ENCODE measurements around the gene NEK1. TPM values are rescaled to one million over a fixed set of nuclear protein-coding genes. Genes with fewer than 3 reads are reported as not detected.

The NEK1 gene
- total and polyA plus RNA-seq, 2 experiments from 2014 or later = 9.3 to 19.5 TPM

DNA sequence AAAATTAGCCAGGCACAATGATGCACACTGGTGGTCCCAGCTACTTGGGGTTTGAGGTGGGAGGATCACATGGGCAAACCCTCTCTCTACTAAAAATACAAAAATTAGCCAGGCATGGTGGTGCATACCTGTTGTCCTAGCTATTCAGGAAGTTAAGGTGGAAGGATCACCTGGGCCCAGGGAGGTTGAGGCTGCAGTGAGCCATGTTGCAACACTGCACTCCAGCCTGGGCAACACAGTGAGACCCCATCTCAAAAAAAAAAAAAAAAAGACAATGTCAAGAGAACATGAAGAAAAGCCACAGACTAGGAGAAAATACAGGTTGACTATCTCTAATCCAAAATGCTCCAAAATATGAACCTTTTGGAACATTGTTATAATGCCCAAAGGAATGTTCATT is 153.8 kb downstream of the NEK1 start:
- Mint-ChIP-seq H3K4me1 (no peaks in the 10 kb centered on the region), H3K27ac (no peak overlapping the region), H3K4me3 (no peak overlapping the region), H3K27me3 (ENCODE audit: insufficient read depth, low read depth, poor library complexity) (peaks cover 3% of the 10 kb centered on the region), H3K36me3 (ENCODE audit: low read depth) (peaks cover 20% of the 10 kb centered on the region; the same call in 2 of the 3 replicates), H3K9me3 (peaks cover 9% of the 10 kb centered on the region; the same call in 2 of the 3 replicates)
- no peak for DNase-seq (ENCODE audit: low spot score)
- H3K36me3 ChIP-seq (ENCODE audit: insufficient read depth) = no peaks in the 10 kb centered on the region; the same call in 1 of the 2 replicates
- no peak overlapping the region for H3K4me3 ChIP-seq
- no peaks in the 10 kb centered on the region for H3K4me1 ChIP-seq (ENCODE audit: insufficient read depth)
- no peak overlapping the region for H3K27ac ChIP-seq (ENCODE audit: low read depth)
- H3F3A ChIP-seq (replicated peaks; ENCODE audit: low read depth) = no peaks in the 10 kb centered on the region
- no peaks in the 10 kb centered on the region for H3K9me2 ChIP-seq (ENCODE audit: insufficient read depth)
- TF ChIP-seq, protein P1, sequence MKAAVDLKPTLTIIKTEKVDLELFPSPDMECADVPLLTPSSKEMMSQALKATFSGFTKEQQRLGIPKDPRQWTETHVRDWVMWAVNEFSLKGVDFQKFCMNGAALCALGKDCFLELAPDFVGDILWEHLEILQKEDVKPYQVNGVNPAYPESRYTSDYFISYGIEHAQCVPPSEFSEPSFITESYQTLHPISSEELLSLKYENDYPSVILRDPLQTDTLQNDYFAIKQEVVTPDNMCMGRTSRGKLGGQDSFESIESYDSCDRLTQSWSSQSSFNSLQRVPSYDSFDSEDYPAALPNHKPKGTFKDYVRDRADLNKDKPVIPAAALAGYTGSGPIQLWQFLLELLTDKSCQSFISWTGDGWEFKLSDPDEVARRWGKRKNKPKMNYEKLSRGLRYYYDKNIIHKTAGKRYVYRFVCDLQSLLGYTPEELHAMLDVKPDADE (IDR thresholded peaks at IDR 0.05) = no peak
- no peak for TF ChIP-seq ZNF114 (CRISPR knock-in tag; IDR thresholded peaks at IDR 0.05)
- TF ChIP-seq, protein P2, sequence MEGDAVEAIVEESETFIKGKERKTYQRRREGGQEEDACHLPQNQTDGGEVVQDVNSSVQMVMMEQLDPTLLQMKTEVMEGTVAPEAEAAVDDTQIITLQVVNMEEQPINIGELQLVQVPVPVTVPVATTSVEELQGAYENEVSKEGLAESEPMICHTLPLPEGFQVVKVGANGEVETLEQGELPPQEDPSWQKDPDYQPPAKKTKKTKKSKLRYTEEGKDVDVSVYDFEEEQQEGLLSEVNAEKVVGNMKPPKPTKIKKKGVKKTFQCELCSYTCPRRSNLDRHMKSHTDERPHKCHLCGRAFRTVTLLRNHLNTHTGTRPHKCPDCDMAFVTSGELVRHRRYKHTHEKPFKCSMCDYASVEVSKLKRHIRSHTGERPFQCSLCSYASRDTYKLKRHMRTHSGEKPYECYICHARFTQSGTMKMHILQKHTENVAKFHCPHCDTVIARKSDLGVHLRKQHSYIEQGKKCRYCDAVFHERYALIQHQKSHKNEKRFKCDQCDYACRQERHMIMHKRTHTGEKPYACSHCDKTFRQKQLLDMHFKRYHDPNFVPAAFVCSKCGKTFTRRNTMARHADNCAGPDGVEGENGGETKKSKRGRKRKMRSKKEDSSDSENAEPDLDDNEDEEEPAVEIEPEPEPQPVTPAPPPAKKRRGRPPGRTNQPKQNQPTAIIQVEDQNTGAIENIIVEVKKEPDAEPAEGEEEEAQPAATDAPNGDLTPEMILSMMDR (conservative IDR thresholded peaks at IDR 0.05; ENCODE audit: low read depth in 2 of 2) = no peak
- no peak for TF ChIP-seq EZH2 (IDR thresholded peaks at IDR 0.05; ENCODE audit: low read depth, unreplicated experiment)
- TF ChIP-seq, protein P3, sequence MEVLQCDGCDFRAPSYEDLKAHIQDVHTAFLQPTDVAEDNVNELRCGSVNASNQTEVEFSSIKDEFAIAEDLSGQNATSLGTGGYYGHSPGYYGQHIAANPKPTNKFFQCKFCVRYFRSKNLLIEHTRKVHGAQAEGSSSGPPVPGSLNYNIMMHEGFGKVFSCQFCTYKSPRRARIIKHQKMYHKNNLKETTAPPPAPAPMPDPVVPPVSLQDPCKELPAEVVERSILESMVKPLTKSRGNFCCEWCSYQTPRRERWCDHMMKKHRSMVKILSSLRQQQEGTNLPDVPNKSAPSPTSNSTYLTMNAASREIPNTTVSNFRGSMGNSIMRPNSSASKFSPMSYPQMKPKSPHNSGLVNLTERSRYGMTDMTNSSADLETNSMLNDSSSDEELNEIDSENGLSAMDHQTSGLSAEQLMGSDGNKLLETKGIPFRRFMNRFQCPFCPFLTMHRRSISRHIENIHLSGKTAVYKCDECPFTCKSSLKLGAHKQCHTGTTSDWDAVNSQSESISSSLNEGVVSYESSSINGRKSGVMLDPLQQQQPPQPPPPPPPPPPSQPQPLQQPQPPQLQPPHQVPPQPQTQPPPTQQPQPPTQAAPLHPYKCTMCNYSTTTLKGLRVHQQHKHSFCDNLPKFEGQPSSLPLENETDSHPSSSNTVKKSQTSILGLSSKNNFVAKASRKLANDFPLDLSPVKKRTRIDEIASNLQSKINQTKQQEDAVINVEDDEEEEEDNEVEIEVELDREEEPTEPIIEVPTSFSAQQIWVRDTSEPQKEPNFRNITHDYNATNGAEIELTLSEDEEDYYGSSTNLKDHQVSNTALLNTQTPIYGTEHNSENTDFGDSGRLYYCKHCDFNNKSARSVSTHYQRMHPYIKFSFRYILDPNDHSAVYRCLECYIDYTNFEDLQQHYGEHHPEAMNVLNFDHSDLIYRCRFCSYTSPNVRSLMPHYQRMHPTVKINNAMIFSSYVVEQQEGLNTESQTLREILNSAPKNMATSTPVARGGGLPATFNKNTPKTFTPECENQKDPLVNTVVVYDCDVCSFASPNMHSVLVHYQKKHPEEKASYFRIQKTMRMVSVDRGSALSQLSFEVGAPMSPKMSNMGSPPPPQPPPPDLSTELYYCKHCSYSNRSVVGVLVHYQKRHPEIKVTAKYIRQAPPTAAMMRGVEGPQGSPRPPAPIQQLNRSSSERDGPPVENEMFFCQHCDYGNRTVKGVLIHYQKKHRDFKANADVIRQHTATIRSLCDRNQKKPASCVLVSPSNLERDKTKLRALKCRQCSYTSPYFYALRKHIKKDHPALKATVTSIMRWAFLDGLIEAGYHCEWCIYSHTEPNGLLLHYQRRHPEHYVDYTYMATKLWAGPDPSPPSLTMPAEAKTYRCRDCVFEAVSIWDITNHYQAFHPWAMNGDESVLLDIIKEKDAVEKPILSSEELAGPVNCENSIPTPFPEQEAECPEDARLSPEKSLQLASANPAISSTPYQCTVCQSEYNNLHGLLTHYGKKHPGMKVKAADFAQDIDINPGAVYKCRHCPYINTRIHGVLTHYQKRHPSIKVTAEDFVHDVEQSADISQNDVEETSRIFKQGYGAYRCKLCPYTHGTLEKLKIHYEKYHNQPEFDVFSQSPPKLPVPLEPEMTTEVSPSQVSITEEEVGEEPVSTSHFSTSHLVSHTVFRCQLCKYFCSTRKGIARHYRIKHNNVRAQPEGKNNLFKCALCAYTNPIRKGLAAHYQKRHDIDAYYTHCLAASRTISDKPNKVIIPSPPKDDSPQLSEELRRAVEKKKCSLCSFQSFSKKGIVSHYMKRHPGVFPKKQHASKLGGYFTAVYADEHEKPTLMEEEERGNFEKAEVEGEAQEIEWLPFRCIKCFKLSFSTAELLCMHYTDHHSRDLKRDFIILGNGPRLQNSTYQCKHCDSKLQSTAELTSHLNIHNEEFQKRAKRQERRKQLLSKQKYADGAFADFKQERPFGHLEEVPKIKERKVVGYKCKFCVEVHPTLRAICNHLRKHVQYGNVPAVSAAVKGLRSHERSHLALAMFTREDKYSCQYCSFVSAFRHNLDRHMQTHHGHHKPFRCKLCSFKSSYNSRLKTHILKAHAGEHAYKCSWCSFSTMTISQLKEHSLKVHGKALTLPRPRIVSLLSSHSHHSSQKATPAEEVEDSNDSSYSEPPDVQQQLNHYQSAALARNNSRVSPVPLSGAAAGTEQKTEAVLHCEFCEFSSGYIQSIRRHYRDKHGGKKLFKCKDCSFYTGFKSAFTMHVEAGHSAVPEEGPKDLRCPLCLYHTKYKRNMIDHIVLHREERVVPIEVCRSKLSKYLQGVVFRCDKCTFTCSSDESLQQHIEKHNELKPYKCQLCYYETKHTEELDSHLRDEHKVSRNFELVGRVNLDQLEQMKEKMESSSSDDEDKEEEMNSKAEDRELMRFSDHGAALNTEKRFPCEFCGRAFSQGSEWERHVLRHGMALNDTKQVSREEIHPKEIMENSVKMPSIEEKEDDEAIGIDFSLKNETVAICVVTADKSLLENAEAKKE (CRISPR knock-in tag; IDR thresholded peaks at IDR 0.05) = no peak
- no peak for TF ChIP-seq EZH2phosphoT487 (IDR thresholded peaks at IDR 0.05; ENCODE audit: unreplicated experiment)
- no peak for TF ChIP-seq STAT1 (IDR thresholded peaks at IDR 0.05; ENCODE audit: unreplicated experiment)
- TF ChIP-seq NANOG (IDR thresholded peaks at IDR 0.05; ENCODE audit: borderline replicate concordance) = no peak
- TF ChIP-seq, protein P4, sequence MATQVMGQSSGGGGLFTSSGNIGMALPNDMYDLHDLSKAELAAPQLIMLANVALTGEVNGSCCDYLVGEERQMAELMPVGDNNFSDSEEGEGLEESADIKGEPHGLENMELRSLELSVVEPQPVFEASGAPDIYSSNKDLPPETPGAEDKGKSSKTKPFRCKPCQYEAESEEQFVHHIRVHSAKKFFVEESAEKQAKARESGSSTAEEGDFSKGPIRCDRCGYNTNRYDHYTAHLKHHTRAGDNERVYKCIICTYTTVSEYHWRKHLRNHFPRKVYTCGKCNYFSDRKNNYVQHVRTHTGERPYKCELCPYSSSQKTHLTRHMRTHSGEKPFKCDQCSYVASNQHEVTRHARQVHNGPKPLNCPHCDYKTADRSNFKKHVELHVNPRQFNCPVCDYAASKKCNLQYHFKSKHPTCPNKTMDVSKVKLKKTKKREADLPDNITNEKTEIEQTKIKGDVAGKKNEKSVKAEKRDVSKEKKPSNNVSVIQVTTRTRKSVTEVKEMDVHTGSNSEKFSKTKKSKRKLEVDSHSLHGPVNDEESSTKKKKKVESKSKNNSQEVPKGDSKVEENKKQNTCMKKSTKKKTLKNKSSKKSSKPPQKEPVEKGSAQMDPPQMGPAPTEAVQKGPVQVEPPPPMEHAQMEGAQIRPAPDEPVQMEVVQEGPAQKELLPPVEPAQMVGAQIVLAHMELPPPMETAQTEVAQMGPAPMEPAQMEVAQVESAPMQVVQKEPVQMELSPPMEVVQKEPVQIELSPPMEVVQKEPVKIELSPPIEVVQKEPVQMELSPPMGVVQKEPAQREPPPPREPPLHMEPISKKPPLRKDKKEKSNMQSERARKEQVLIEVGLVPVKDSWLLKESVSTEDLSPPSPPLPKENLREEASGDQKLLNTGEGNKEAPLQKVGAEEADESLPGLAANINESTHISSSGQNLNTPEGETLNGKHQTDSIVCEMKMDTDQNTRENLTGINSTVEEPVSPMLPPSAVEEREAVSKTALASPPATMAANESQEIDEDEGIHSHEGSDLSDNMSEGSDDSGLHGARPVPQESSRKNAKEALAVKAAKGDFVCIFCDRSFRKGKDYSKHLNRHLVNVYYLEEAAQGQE (IDR thresholded peaks at IDR 0.05; ENCODE audit: unreplicated experiment) = no peak
- TF ChIP-seq ZNF331 (CRISPR knock-in tag; IDR thresholded peaks at IDR 0.05; ENCODE audit: low read depth) = no peak
- TF ChIP-seq CREB1 (CRISPR knock-in tag; IDR thresholded peaks at IDR 0.05; ENCODE audit: low read depth) = no peak
- no peak for TF ChIP-seq POLR2AphosphoS5 (IDR thresholded peaks at IDR 0.05; ENCODE audit: low read depth)
- no peak for TF ChIP-seq JUNB (IDR thresholded peaks at IDR 0.05; ENCODE audit: unreplicated experiment)
- H3K4me2 ChIP-seq = no peak overlapping the region
- ATAC-seq = no peak
- no peaks in the 10 kb centered on the region for H3K79me2 ChIP-seq (replicated peaks; ENCODE audit: insufficient read depth)
- no peak overlapping the region for H2AFZ ChIP-seq
- no peaks in the 10 kb centered on the region for H4K20me1 ChIP-seq (replicated peaks; ENCODE audit: insufficient read depth)
- no peaks in the 10 kb centered on the region for H3K27me3 ChIP-seq (ENCODE audit: insufficient read depth)
